HCT116 (cell line): ENCODE results near the gene MYH14. TPM values are rescaled to one million over a fixed set of nuclear protein-coding genes. Genes with fewer than 3 reads are reported as not detected.

Experiments
- ATAC-seq: fragments of 200-7000 bp; cut with Tn5 transposase; 2 replicates; pipeline ENCODE4 v1.9.1; 2020; ENCODE audit warnings: mild to moderate bottlenecking, moderate library complexity
- BruUV-seq: library from RNA; stranded (reverse); fragments of 400-500 nt; replicated peaks from 2 replicates; lab custom pipeline; 2021; lab: Mats Ljungman, UMichigan
- CTCF ChIA-PET: fragments of 300-600 bp; sonication (Branson Sonifier 250); formaldehyde crosslinking; loops from one replicate; lab custom pipeline; 2021; ENCODE audit warnings: antibody characterized with exemption; lab: Charles Lee
- POLR2A ChIA-PET: fragments of 300-600, 350-600 bp; sonication (Branson Sonifier 250); formaldehyde crosslinking; loops from one replicate; lab custom pipeline; 2021; ENCODE audit warnings: antibody characterized with exemption; lab: Charles Lee
- RAD21 ChIA-PET, 2 experiments: fragments of 300-600 bp; sonication (Branson Sonifier 250); formaldehyde crosslinking; loops; one replicate each; lab custom pipeline; 2023; ENCODE audit warnings: low total read pairs in 2 of 2; ENCODE audit not compliant: uncharacterized antibody in 2 of 2, unreplicated experiment in 2 of 2, low non-redundant PET in 1 of 2; lab: Charles Lee
- DNase-seq: peaks from one replicate; pipeline ENCODE4 v3.0.0-alpha.2; 2010; ENCODE audit warnings: low read depth, low spot score
- H2AFZ ChIP-seq: fragments of 200-600 bp; shearing (Covaris generic), sonication (generic); 2 replicates; pipeline ENCODE4 v1.6.1; 2017; ENCODE audit warnings: low read depth, mixed run types, mixed read lengths, antibody characterized with exemption, low read length; ENCODE audit not compliant: poor library complexity, severe bottlenecking
- H3K27ac ChIP-seq: 2 replicates; pipeline ENCODE4 v1.5.1; 2012; ENCODE audit warnings: low read depth, low read length
- H3K27me3 ChIP-seq: fragments of 200-600 bp; sonication (generic); 2 replicates; pipeline ENCODE4 v1.6.1; 2016; ENCODE audit warnings: mixed run types, low read length, mixed read lengths; ENCODE audit not compliant: insufficient read depth
- H3K36me3 ChIP-seq, 2 experiments: fragments of 200-500 bp in 1 of 2; fragments of 200-600 bp in 1 of 2; sonication (Bioruptor generic) in 1 of 2; sonication (generic) in 1 of 2; 2 replicates each; pipeline versions ENCODE4 v1.5.1 to v1.6.1; 2014 to 2016; ENCODE audit warnings: low read length in 2 of 2, inconsistent platforms in 1 of 2, mixed read lengths in 1 of 2, mixed run types in 1 of 2; ENCODE audit not compliant: insufficient read depth in 2 of 2, control insufficient read depth in 1 of 2
- H3K4me1 ChIP-seq, 2 experiments: fragments of 200-600 bp in 1 of 2; sonication (generic) in 1 of 2; 2 replicates each; pipeline versions ENCODE4 v1.5.1 to v1.6.1; 2012 to 2017; ENCODE audit warnings: low read length in 2 of 2, inconsistent platforms in 1 of 2, mild to moderate bottlenecking in 1 of 2, mixed read lengths in 1 of 2, mixed run types in 1 of 2, moderate library complexity in 1 of 2; ENCODE audit not compliant: insufficient read depth in 2 of 2, control insufficient read depth in 1 of 2
- H3K4me2 ChIP-seq: fragments of 200-600 bp; sonication (generic); 2 replicates; pipeline ENCODE4 v1.6.1; 2017; ENCODE audit warnings: mixed run types, low read length, mixed read lengths
- H3K4me3 ChIP-seq, 2 experiments: fragments of 200-600 bp in 1 of 2; sonication (generic) in 1 of 2; replicated peaks in 1 of 2; 2 replicates each; pipeline ENCODE4 v1.5.1; 2011 to 2016; ENCODE audit warnings: low read length in 2 of 2, control low read depth in 1 of 2, low read depth in 1 of 2, mild to moderate bottlenecking in 1 of 2, mixed read lengths in 1 of 2, mixed run types in 1 of 2
- H3K79me2 ChIP-seq: fragments of 200-600 bp; sonication (generic); 2 replicates; pipeline ENCODE4 v1.6.1; 2017; ENCODE audit warnings: mild to moderate bottlenecking, mixed run types, low read length, moderate library complexity, mixed read lengths; ENCODE audit not compliant: insufficient read depth
- H3K9ac ChIP-seq: fragments of 200-600 bp; sonication (generic); 2 replicates; pipeline ENCODE4 v1.6.1; 2016; ENCODE audit warnings: low read length, mixed read lengths
- H3K9me2 ChIP-seq: fragments of 200-600 bp; sonication (generic), shearing (Covaris generic); 2 replicates; pipeline ENCODE4 v1.6.1; 2017; ENCODE audit warnings: mixed run types, mild to moderate bottlenecking, moderate library complexity; ENCODE audit not compliant: insufficient read depth
- H3K9me3 ChIP-seq, 2 experiments: fragments of 200-500 bp in 1 of 2; fragments of 200-600 bp in 1 of 2; sonication (Bioruptor generic) in 1 of 2; sonication (generic) in 1 of 2; 2 replicates each; pipeline ENCODE4 v1.6.1; 2014 to 2017; ENCODE audit warnings: low read length in 2 of 2, mixed read lengths in 2 of 2, inconsistent platforms in 1 of 2, low read depth in 1 of 2, mild to moderate bottlenecking in 1 of 2, mixed run types in 1 of 2, moderate library complexity in 1 of 2; ENCODE audit not compliant: control insufficient read depth in 1 of 2, insufficient read depth in 1 of 2
- H4K20me1 ChIP-seq: fragments of 200-600 bp; sonication (generic), shearing (Covaris generic); 2 replicates; pipeline ENCODE4 v1.6.1; 2017; ENCODE audit warnings: mixed run types, mild to moderate bottlenecking, moderate library complexity; ENCODE audit not compliant: insufficient read depth
- CBX3 ChIP-seq: IDR thresholded peaks from 2 replicates; pipeline ENCODE4 v1.6.1; 2012; ENCODE audit warnings: low read depth
- CEBPB ChIP-seq: IDR thresholded peaks from 2 replicates; pipeline ENCODE4 v1.6.1; 2012; ENCODE audit warnings: low read depth
- EZH2 ChIP-seq: fragments of 200-600 bp; sonication (generic); IDR thresholded peaks from 2 replicates; pipeline ENCODE4 v1.6.1; 2017; ENCODE audit warnings: antibody characterized with exemption, mixed run types
- FOSL1 ChIP-seq: IDR thresholded peaks from 2 replicates; pipeline ENCODE4 v1.6.1; 2012; ENCODE audit warnings: low read depth
- RAD21 ChIP-seq: IDR thresholded peaks from 2 replicates; pipeline ENCODE4 v1.6.1; 2012; ENCODE audit warnings: low read depth, mild to moderate bottlenecking
- SP1 ChIP-seq: IDR thresholded peaks from 2 replicates; pipeline ENCODE4 v1.6.1; 2012; ENCODE audit warnings: low read depth
- YY1 ChIP-seq: IDR thresholded peaks from 2 replicates; pipeline ENCODE4 v1.6.1; 2011; ENCODE audit warnings: low read length, low read depth, moderate library complexity, mild to moderate bottlenecking; ENCODE audit not compliant: insufficient replicate concordance; ENCODE audit errors: extremely low read depth
- intact Hi-C: fragments of 100-400 bp; cut with micrococcal nuclease; formaldehyde crosslinking; loops from 2 replicates; pipeline ENCODE4 v1.10.0; 2022
- total RNA-seq: library from RNA; stranded (reverse); gene quantifications from one replicate; pipeline ENCODE4 v1.2.1, GENCODE V29; 2021; ENCODE audit not compliant: unreplicated experiment
- TF ChIP-seq, protein P1 (sequence below): IDR thresholded peaks from 2 replicates; pipeline ENCODE4 v1.6.1; 2012
- TF ChIP-seq, protein P2 (sequence below), 3 experiments: fragments of 200-600 bp in 1 of 3; sonication (generic) in 1 of 3; IDR thresholded peaks in 2 of 3; conservative IDR thresholded peaks in 1 of 3; 2 replicates each; pipeline ENCODE4 v1.5.1; 2012 to 2017; ENCODE audit warnings: low read depth in 2 of 3, low read length in 2 of 3, antibody characterized with exemption in 1 of 3, borderline replicate concordance in 1 of 3, control low read depth in 1 of 3, mild to moderate bottlenecking in 1 of 3, mixed read lengths in 1 of 3, mixed run types in 1 of 3, moderate library complexity in 1 of 3; ENCODE audit not compliant: insufficient read depth in 1 of 3

MYH14 gene
- total RNA-seq, 1 experiment from 2014 or later = 60.1 TPM

DNA sequence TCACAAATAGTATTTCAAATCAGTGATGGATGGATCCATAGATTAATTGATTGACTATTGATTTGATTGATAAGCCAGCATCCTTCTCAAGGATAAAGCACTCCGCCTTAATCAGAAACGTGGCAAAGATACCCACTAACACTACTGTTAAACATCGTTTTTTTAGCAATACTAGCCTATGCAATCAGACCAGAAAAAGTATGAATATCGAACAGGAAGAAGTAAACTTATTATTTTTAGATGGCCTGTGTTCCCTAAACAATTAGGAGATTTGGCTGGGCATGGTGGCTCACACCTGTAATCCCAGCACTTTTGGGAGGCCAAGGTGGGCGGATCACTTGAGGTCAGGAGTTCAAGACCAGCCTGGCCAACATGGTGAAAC is 49.5 kb downstream of the MYH14 start:
- Histone ChIP-seq H3K79me2 (no peaks in the 10 kb centered on the region), H3K4me2 (no peak overlapping the region), H3K9me2 (no peaks in the 10 kb centered on the region), H3K9ac (no peak overlapping the region), H3K27me3 (no peaks in the 10 kb centered on the region), H2AFZ (no peak overlapping the region), H3K4me1 (no peaks in the 10 kb centered on the region), H3K36me3 (peaks cover 6 to 12% of the 10 kb centered on the region in 2 experiments; a peak in 3 of 4 replicates), H3K27ac (no peak overlapping the region), H4K20me1 (no peaks in the 10 kb centered on the region), H3K9me3 (0 out of 4 replicates have a peak, but pooled peaks cover 0 to 5% of the 10 kb centered on the region in 2 experiments), H3K4me3 (no peak overlapping the region)
- ChIA-PET RAD21 (no interaction called here), POLR2A (no interaction called here), CTCF (interaction anchor here (0.6 to 1.2 kb wide), 8 partner anchors 12 to 669 kb away, joined by 3 to 10 read pairs (median 4); no protein-coding TSS in a partner anchor)
- intact Hi-C loops = no loop called here
- BruUV-seq = no TSS peak
- DNase-seq = no peak
- no peak for TF ChIP-seq CEBPB
- peak; percentile 43; the same call in 1 of the 2 replicates for TF ChIP-seq CBX3
- TF ChIP-seq, protein P1, sequence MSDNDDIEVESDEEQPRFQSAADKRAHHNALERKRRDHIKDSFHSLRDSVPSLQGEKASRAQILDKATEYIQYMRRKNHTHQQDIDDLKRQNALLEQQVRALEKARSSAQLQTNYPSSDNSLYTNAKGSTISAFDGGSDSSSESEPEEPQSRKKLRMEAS = no peak
- no peak for TF ChIP-seq FOSL1
- TF ChIP-seq YY1 = no peak
- TF ChIP-seq SP1 = no peak
- no peak for TF ChIP-seq EZH2
- no peak for TF ChIP-seq RAD21
- ATAC-seq = no peak

DNA sequence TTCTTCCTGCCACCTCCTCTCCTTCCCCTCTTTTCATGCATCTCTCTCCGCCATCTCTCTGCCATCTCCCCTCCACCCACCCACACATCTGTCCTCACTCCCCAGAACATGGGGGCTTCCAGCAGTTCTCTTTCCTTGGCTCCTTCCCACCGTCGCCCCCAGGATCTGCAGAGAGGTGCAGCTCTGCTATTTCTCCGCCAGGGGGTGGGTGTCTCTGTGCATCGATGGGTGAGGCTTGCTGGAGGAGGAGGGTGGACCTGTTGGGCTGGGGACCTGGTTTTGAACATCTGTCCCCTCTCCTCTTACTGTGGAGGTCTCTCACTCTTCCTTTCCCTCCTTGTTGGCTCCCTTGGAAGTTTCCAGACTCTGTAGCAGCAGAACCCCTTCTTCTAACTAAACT is 51.7 kb downstream of the MYH14 start:
- DNase-seq (no peak), ATAC-seq (no peak)
- H3K27ac ChIP-seq = no peak overlapping the region
- no peaks in the 10 kb centered on the region for H3K79me2 ChIP-seq
- BruUV-seq = no TSS peak
- no peak overlapping the region for H3K4me3 ChIP-seq
- ChIA-PET POLR2A (no interaction called here), CTCF (interaction anchor here (1.2 kb wide), 1 partner anchor 10 kb away, joined by 3 read pairs; no protein-coding TSS in a partner anchor), RAD21 (no interaction called here)
- H3K9ac ChIP-seq = no peak overlapping the region
- H3K9me2 ChIP-seq = no peaks in the 10 kb centered on the region
- no peak overlapping the region for H3K4me2 ChIP-seq
- TF ChIP-seq RAD21 = no peak
- no peak for TF ChIP-seq EZH2
- TF ChIP-seq, protein P2, sequence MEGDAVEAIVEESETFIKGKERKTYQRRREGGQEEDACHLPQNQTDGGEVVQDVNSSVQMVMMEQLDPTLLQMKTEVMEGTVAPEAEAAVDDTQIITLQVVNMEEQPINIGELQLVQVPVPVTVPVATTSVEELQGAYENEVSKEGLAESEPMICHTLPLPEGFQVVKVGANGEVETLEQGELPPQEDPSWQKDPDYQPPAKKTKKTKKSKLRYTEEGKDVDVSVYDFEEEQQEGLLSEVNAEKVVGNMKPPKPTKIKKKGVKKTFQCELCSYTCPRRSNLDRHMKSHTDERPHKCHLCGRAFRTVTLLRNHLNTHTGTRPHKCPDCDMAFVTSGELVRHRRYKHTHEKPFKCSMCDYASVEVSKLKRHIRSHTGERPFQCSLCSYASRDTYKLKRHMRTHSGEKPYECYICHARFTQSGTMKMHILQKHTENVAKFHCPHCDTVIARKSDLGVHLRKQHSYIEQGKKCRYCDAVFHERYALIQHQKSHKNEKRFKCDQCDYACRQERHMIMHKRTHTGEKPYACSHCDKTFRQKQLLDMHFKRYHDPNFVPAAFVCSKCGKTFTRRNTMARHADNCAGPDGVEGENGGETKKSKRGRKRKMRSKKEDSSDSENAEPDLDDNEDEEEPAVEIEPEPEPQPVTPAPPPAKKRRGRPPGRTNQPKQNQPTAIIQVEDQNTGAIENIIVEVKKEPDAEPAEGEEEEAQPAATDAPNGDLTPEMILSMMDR (IDR thresholded peaks at IDR 0.05 in 2 of 3, conservative IDR thresholded peaks at IDR 0.05 in 1 of 3; ENCODE audit: borderline replicate concordance in 1 of 3, insufficient read depth in 1 of 3, low read depth in 2 of 3, low read length in 2 of 3) = peak in 1 of 3 experiments; percentile 16; a peak in 2 of 6 replicates
- no peak overlapping the region for H2AFZ ChIP-seq
- H3K4me1 ChIP-seq = no peaks in the 10 kb centered on the region
- intact Hi-C loops = no loop called here
- H4K20me1 ChIP-seq = no peaks in the 10 kb centered on the region
- no peaks in the 10 kb centered on the region for H3K27me3 ChIP-seq
- peaks cover 6 to 12% of the 10 kb centered on the region in 2 experiments; a peak in 3 of 4 replicates for H3K36me3 ChIP-seq
- 0 out of 4 replicates have a peak, but pooled peaks cover 0 to 5% of the 10 kb centered on the region in 2 experiments for H3K9me3 ChIP-seq
